GM12878 (cell line): ENCODE measurements around the gene MAST4. TPM values are rescaled to one million over a fixed set of nuclear protein-coding genes. Genes with fewer than 3 reads are reported as not detected.
"Not testable (repeated sequence)": the region's sequence is repeated elsewhere in the genome, so short reads cannot be mapped to it uniquely, and the experiment has no call there.

Experiments
- ATAC-seq: fragments of 200-7000 bp; cut with Tn5 transposase; 3 replicates; pipeline ENCODE4 v1.9.1; 2020; ENCODE audit warnings: mild to moderate bottlenecking, moderate library complexity
- BruUV-seq: library from RNA; stranded (reverse); fragments of 400-500 nt; replicated peaks from 2 replicates; lab custom pipeline; 2021; lab: Mats Ljungman, UMichigan
- CTCF ChIA-PET: fragments of 300-600 bp; sonication (Branson Sonifier 250); formaldehyde crosslinking; extraction: SDS; loops from one replicate; lab custom pipeline; 2021; ENCODE audit warnings: inconsistent platforms; lab: Yijun Ruan, JAX
- POLR2A ChIA-PET: fragments of 350-600 bp; formaldehyde crosslinking; extraction: SDS; loops from one replicate; lab custom pipeline; 2021; ENCODE audit warnings: inconsistent platforms; lab: Charles Lee
- RAD21 ChIA-PET: fragments of 300-600 bp; sonication (Branson Sonifier 250); formaldehyde crosslinking; loops from one replicate; lab custom pipeline; 2023; ENCODE audit warnings: antibody characterized with exemption; ENCODE audit not compliant: unreplicated experiment; lab: Charles Lee
- SMC1A ChIA-PET: fragments of 300-600 bp; sonication (Branson Sonifier 250); formaldehyde crosslinking; loops from one replicate; lab custom pipeline; 2023; ENCODE audit not compliant: unreplicated experiment, uncharacterized antibody; lab: Charles Lee
- DNase-seq: peaks from one replicate; pipeline ENCODE4 v3.0.0-alpha.2; 2011; ENCODE audit warnings: low read depth, low spot score
- FAIRE-seq: peaks from 3 replicates; lab custom pipeline; 2011; peaks lifted over from hg19 to GRCh38; lab: Jason Lieb, UNC
- H2AFZ ChIP-seq: 2 replicates; pipeline ENCODE4 v1.6.0; 2011; ENCODE audit warnings: low read depth, low read length, control low read depth; ENCODE audit not compliant: control insufficient read depth
- H3K27ac ChIP-seq: 2 replicates; pipeline ENCODE4 v1.5.1; 2011; ENCODE audit warnings: control low read depth; ENCODE audit not compliant: control insufficient read depth, insufficient read depth
- H3K27me3 ChIP-seq, 2 experiments: replicated peaks in 1 of 2; 2 replicates each; pipeline versions ENCODE4 v1.6.0 to v1.6.1; 2011; ENCODE audit warnings: low read length in 1 of 2; ENCODE audit not compliant: control insufficient read depth in 2 of 2, insufficient read depth in 2 of 2
- H3K36me3 ChIP-seq, 2 experiments: 2 replicates each; pipeline ENCODE4 v1.5.1; 2011; ENCODE audit warnings: low read length in 1 of 2; ENCODE audit not compliant: control insufficient read depth in 2 of 2, insufficient read depth in 2 of 2
- H3K4me1 ChIP-seq: 2 replicates; pipeline ENCODE4 v1.6.1; 2011; ENCODE audit warnings: mild to moderate bottlenecking, low read length, moderate library complexity, mixed read lengths; ENCODE audit not compliant: control insufficient read depth, insufficient read depth
- H3K4me2 ChIP-seq: 2 replicates; pipeline ENCODE4 v1.6.0; 2011; ENCODE audit warnings: control low read depth; ENCODE audit not compliant: control insufficient read depth, insufficient read depth
- H3K4me3 ChIP-seq: fragments of 200-600 bp; sonication (generic); 2 replicates; pipeline ENCODE4 v1.5.1; 2016
- H3K79me2 ChIP-seq: 2 replicates; pipeline ENCODE4 v1.6.0; 2011; ENCODE audit warnings: low read length; ENCODE audit not compliant: control insufficient read depth, insufficient read depth
- H3K9ac ChIP-seq: 2 replicates; pipeline ENCODE4 v1.8.0; 2011; ENCODE audit warnings: low read length, control low read depth, mixed read lengths; ENCODE audit not compliant: control insufficient read depth, insufficient read depth
- H3K9me3 ChIP-seq: replicated peaks from 3 replicates; pipeline ENCODE4 v1.5.1; 2011; ENCODE audit warnings: mild to moderate bottlenecking, low read length; ENCODE audit not compliant: control insufficient read depth, insufficient read depth
- H4K20me1 ChIP-seq: 2 replicates; pipeline ENCODE4 v1.6.0; 2011; ENCODE audit not compliant: control insufficient read depth, insufficient read depth
- BMI1 ChIP-seq: fragments of 450-650 bp; IDR thresholded peaks from 2 replicates; pipeline ENCODE4 v1.6.1; 2016; ENCODE audit warnings: mild to moderate bottlenecking, moderate library complexity, borderline replicate concordance
- HDAC2 ChIP-seq: fragments of 200-600 bp; sonication (generic); IDR thresholded peaks from 2 replicates; pipeline ENCODE4 v1.6.1; 2017
- MXI1 ChIP-seq: fragments of 150-350 bp; IDR thresholded peaks from 2 replicates; pipeline ENCODE4 v1.6.1; 2011; ENCODE audit warnings: low read depth, mild to moderate bottlenecking, inconsistent platforms, low read length, improper control_type of control experiment
- TCF3 ChIP-seq: IDR thresholded peaks from 2 replicates; pipeline ENCODE4 v1.6.1; 2012; ENCODE audit warnings: low read depth, mild to moderate bottlenecking, low read length, borderline replicate concordance; ENCODE audit not compliant: insufficient read depth
- ZZZ3 ChIP-seq: IDR thresholded peaks from 2 replicates; pipeline ENCODE4 v1.6.1; 2011; ENCODE audit warnings: low read depth; ENCODE audit not compliant: control insufficient read depth, insufficient read length
- WGBS: methylation state at CpG from one replicate; pipeline ENCODE4 v1.1.6; 2016; ENCODE audit warnings: low lambda C conversion rate; ENCODE audit not compliant: insufficient replicate concordance, insufficient coverage; ENCODE audit errors: missing lambda C conversion rate; 5-methylcytosine and 5-hydroxymethylcytosine counted together
- in situ Hi-C: fragments of 300-500 bp; cut with MboI; formaldehyde crosslinking; loops from 9 replicates; pipeline ENCODE4 v1.14.3; 2018; ENCODE audit warnings: mixed read lengths
- intact Hi-C: fragments of 100-400 bp; cut with micrococcal nuclease; formaldehyde crosslinking; loops from one replicate; pipeline ENCODE4 v1.14.2; 2022; ENCODE audit not compliant: unreplicated experiment
- polyA plus RNA-seq, 11 experiments: library from polyadenylated mRNA; depleted of rRNA in 4 of 11; unstranded in 6 of 11; stranded (reverse) in 5 of 11; fragments of >200 nt; fragmentation: Nextera tagmentation in 4 of 11; fragmentation: Illumina TruSeq in 1 of 11; extraction: Ambion mirVana in 4 of 11; extraction: Trizol in 1 of 11; gene quantifications; 1 replicate in 1 of 11; 2 replicates in 10 of 11; pipeline versions ENCODE4 v1.2.1 to v1.2.3, GENCODE V29; 2011 to 2016; ENCODE audit warnings: inconsistent platforms in 2 of 11, missing spikeins in 2 of 11, low read depth in 1 of 11
- total RNA-seq, 4 experiments: library from RNA; depleted of rRNA in 3 of 4; stranded (reverse); fragments of >200 nt in 3 of 4; fragmentation: Illumina TruSeq in 1 of 4; extraction: Trizol in 1 of 4; gene quantifications; 2 replicates each; pipeline versions ENCODE4 v1.2.1 to v1.2.3, GENCODE V29; 2013 to 2021

Gene MAST4
- total and polyA plus RNA-seq, 10 of the 15 experiments (the other 5 are each of a cell fraction or from before 2014, with no cell fraction given): 0.02 to 1.6 (median 0.29) TPM; not detected in 1

DNA sequence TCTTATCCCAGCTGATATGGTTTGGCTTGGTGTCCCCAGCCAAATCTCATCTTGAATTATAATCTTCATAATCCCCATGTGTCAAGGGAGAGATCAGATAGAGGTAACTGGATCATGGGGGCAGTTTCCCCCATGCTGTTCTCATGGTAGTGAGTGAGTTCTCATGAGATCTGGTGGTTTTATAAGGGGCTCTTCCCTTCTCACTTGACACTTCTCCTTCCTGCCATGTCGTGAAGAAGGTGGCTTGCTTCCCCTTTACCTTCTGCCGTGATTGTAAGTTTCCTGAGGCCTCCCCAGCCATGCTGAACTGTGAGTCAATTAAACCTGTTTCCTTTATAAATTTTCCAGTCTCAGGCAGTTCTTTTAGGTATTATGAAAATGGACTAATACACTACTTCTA, 226.7 kb downstream of the MAST4 start:
- CTCF ChIA-PET, RAD21 ChIA-PET: not testable (repeated sequence)
- in situ Hi-C loops: loop anchor here (25.0 kb wide), 1 partner anchor 389 kb away; no protein-coding TSS in a partner anchor

DNA sequence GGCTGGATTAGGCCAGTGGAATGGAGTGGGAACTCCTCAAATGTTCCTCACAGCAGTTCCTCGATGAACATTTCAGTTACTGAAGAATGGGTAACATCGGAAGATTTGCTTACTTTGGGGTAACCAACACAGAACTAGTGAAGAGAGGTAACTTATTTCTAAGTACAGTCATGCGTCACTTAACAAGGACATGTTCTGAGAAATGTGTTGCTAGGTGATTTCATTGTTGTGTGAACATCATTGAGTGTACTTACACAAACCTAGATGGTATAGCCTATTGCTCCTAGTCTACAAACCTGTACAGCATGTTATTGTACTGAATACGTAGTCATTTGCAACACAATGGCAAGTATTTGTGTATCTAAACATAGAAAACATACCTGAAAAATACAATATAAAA, 228.3 kb downstream of the MAST4 start:
- ChIA-PET RAD21 (no interaction called here), POLR2A (no interaction called here)

More for the DNA sequence above, 226.7 kb downstream of the MAST4 start:
- H3K4me1 ChIP-seq, H3K4me3 ChIP-seq, BruUV-seq, FAIRE-seq, H3K9ac ChIP-seq, ATAC-seq, H2AFZ ChIP-seq, H3K27ac ChIP-seq, intact Hi-C loops, H3K4me2 ChIP-seq, SMC1A ChIA-PET, H3K27me3 ChIP-seq, H4K20me1 ChIP-seq, POLR2A ChIA-PET, H3K36me3 ChIP-seq, H3K79me2 ChIP-seq, H3K9me3 ChIP-seq, DNase-seq: not testable (repeated sequence)
- WGBS: 0% methylated on average over 2 of the region's 2 CpGs

More for the DNA sequence above, 228.3 kb downstream of the MAST4 start:
- in situ Hi-C loops (loop anchor here (25.0 kb wide), 1 partner anchor 388 kb away; no protein-coding TSS in a partner anchor), intact Hi-C loops (no loop called here)
- Histone ChIP-seq H3K9me3 (no peaks in the 10 kb centered on the region), H2AFZ (no peak overlapping the region), H3K36me3 (no peaks in the 10 kb centered on the region), H3K79me2 (no peaks in the 10 kb centered on the region), H4K20me1 (no peaks in the 10 kb centered on the region), H3K4me1 (no peaks in the 10 kb centered on the region), H3K9ac (no peak overlapping the region), H3K4me2 (no peak overlapping the region), H3K27ac (no peak overlapping the region), H3K27me3 (peaks cover 8 to 13% of the 10 kb centered on the region in 2 experiments), H3K4me3 (no peak overlapping the region)
- BruUV-seq: no TSS peak
- SMC1A ChIA-PET: no interaction called here
- ATAC-seq (no peak), DNase-seq (no peak), FAIRE-seq (no peak)
- CTCF ChIA-PET: interaction anchor here (0.7 kb wide), 1 partner anchor 1225 kb away, joined by 3 read pairs; no protein-coding TSS in a partner anchor
- WGBS: 40% methylated on average over 4 of the region's 4 CpGs
- TF ChIP-seq ZZZ3 (no peak), HDAC2 (no peak), BMI1 (no peak), MXI1 (no peak), TCF3 (no peak)
